Stimulated activated CD8-positive, alpha-beta memory T cell treated with anti-CD3 and anti-CD28 coated beads, Interleukin-4, amount 100 ng/mL, for 4 hours (primary cell): Measurements from ENCODE around the gene TTC16.

Source experiments
- DNase-seq, 2 donors: peaks; one replicate each; pipeline ENCODE4 v3.0.0-alpha.2; 2020; ENCODE audit warnings: low read depth in 2 of 2, low spot score in 1 of 2

TTC16 gene, protein sequence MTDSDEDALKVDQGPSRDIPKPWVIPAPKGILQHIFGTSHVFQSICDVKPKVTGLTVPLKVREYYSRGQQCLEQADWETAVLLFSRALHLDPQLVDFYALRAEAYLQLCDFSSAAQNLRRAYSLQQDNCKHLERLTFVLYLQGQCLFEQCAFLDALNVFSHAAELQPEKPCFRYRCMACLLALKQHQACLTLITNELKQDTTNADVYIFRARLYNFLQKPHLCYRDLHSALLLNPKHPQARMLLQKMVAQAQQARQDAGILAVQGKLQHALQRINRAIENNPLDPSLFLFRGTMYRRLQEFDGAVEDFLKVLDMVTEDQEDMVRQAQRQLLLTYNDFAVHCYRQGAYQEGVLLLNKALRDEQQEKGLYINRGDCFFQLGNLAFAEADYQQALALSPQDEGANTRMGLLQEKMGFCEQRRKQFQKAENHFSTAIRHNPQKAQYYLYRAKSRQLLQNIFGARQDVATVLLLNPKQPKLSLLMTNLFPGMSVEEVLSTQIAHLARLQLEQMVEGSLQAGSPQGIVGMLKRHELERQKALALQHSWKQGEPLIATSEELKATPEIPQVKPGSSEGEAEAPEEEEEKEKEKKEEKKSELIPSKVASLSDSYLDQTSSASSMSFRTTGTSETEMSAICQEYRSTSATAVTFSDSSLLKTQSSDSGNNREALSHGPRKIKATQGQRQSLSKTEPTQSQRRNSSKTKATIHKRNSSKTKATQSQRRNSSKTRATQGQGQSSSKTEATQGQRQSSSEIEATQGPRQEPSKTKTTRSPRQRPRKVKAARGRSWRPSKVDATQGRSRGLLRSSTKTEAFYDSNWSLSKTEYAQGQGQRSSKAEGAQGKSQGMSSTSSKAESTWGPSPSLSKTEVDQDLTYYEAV

DNA sequence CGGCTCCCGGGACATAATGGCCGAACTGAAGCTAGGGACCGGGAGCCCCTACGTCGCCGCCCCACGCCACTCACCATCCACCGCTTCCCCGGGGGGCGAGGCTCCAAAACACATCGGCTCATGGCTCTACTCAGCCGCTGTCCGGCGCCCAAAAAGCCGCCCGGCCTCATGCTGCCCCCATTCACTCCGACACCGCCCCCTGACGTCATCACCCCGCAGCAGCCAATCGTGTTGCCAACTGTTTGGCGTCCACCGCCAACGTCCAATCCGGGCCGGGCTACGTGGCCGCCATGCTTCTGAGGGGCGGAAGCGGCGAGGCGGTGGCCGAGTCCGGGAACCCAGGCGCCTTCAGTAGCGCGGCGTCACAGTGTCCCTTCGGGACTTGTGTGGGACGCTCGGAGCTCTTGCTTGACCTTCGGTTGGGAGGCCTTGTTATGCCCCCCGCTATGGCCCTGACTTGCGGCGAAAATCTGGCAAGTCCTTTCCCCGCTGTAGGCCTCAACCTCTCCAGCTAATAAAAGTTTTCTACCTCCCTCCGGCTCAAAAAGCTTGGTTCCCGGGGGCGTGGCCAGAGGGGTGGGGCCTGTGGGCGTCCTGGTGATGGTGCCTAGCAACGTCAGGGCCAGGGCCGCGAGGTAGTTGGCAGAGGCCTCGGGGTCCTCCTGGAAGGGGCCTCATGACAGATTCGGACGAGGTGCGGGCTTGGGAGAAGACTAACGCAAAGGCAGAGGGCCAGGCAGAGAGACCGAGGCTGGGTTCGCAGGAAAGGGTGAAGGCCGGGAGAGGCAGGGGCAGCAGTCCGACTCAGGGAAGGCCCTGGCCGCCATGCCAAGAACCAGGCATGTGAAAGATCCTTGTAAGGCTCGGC lies at the start of gene TTC16, which contains the start of gene PTRH1:
Gene TTC16, plus strand, starts transcription at position 610 of the 868 bp plus-strand sequence. Its CDS starts 67 bp downstream, at position 677.
Gene PTRH1, minus strand, starts transcription at position 194 of the 868 bp plus-strand sequence. Its CDS starts 24 bp downstream, at position 170.
- DNase-seq: peak; percentile 95 to 96

DNA sequence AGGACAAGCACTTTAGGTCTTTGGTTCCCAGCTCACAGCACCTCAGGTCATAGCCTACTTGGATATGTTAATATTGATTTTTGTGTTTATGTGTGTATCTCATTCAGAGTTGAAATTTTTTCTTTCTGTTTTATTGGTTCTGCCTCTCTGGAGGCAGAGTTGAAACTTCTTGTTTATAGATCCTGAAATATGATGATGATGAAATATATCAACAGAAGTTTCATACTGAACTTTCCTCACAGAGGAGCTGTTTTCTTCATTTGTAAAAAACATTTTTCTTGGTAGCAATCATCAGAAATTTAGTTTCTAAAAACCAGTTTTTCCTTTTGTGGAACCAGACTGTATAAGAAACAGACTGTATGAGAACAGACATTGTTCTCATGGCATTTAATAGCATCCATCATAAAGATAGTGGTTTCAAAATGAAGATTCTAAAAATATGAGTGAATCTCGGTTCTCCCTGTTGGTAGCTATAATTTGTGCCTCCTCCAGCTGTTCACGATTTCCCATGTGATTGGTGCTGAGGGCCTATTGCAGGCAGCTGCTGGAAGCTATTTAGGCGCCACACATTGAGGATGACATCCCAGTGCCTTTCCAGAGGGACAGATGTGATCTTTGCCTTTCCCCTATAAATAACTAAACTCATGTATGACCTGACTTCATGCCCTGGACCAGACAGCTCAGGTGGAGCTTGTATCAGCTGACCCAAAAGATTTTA lies 48.6 kb upstream of the TTC16 start:
- DNase-seq: no peak

DNA sequence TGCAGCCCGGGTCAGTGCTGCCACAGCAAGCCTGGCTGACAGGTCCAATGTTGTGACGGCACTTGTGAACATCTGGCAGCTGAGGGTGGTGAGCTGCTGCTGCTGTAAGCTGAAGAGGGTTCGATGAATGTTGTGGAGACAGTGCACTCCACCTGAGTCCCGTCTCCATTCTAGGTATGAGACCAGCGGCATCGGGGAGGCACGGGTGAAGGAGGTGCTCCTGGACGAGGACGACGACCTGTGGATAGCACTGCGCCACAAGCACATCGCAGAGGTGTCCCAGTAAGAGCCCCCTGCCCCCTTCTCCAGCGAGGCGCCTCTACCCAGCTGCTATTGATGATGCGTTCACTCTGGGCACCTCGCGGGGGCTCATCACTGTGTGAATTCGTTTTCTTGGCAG lies 48.0 kb upstream of the TTC16 start:
- DNase-seq: no peak

DNA sequence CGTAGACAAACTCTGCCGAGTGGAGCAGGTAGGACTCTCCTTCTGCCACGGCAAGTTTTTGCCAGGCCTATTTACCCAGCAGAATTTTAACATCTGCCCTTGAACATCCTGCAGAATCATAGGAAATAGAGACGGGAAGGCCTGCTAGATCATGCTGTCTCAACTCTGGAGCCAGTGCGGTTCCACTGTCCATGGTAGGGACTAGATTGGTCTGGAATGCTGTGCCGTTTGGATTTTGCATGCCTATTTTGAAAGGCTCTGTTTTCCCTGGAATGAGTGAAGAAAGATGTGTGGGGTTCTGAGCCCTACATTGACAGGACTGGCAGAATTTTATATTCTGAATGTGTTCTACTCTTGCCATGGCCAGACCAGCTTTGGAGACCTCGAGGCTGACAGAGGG lies 42.6 kb upstream of the TTC16 start:
- no peak for DNase-seq

DNA sequence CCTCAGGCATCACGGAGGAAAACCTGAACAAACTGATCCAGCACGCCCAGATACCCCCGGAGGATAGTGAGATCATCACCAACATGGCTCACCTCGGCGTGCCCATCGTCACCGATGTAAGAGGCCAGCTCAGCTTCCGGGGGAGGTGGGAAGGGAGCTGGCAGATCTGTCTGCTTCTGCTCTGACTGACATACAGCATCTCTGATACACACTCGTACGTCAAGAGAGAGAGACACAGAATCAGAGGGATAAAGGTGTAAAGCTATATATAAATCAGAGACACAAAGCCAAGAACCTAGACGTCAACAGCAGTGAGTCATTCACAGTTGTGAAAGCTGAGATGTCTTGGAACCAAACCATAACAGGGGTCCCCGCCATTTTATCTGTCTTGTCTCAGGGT lies 39.2 kb upstream of the TTC16 start:
- no peak for DNase-seq

DNA sequence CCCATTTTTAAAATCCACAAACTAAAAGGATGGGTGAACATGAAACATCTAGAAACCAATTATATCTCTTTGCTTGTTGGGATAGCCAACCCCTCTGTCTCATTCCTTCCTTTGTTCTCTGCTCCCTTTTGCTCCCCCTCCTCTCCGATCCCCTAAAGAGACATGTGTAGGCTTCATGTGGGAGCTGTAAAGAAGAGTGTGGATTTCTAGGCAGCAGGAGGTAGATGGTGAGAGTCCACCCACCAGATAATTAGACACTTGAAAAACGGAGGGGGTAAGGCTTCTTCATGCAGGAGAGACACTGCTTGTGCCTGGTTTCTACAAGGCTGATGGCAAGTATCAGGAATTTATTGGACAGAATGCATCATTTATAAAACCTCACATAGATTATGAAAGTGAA lies 36.4 kb upstream of the TTC16 start:
- no peak for DNase-seq

DNA sequence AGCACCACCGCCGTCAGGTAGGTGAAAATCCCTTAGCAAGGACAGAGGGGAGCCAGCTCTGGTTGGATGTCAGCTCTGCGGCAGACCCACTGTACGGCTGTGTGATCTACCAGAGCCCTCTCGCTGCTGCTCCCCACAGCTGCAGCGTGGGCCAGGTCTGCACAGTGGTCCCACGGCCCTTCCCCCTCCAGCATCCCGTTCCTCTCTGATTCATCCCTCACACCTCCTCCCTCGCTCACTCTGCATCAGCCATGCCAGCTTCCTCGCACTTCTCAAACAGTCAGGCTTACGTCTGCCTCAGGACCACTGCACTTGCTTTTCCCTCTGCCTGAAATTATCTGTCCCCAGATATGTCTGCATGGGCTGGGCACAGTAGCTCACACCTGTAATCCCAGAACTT lies 35.7 kb upstream of the TTC16 start:
- no peak for DNase-seq

DNA sequence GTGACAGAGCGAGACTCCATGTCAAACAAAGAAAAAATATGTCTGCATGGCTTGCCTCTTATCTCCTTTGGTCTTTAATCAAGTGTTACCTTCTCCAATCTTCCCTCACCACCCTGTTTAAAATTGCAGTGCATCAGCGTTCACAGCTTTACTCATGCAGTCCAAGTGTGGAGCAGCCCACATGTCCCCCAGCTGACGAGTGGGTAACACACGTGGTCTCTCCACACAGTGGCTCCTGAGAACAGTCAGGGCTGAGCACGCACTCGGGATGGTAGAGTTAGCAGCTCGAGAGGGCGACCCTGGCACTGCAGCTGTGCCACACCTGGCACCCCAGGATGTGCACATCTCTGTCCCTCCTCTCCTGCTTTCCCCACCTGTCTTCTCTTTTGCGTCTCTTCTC lies 35.0 kb upstream of the TTC16 start:
- DNase-seq: no peak

DNA sequence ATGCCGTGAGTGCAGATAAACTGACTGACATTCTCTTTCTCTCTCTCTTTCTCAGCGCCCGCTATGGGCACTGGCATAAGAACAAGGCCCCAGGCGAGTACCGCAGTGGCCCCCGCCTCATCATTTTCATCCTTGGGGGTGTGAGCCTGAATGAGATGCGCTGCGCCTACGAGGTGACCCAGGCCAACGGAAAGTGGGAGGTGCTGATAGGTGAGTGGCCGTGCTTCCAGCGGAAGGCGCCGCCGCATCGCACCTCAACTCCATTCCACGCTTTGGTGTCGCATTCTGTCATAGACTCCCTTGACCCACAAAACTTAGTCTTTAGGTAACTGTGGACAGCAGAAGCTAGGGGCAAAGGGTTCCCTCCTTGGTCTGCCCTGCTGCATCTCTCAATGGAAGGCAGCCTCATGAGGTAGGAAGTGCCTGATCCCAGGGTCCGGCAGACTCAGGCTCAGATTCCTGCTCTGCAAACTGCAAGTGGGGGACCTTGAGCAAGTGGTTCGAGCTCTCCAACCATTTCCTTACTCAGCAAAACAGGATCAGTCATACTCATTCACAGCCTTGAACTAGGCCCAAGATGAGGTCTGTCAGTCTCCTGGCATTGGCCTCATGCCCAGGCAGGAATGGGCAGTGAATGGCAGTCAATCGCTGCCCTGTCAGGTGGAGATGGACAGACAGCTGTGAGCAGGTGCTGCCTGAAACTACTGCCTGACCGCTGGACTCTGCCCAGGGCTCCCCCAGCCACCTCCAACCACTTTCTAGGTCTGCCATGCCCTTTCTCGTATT lies 33.3 kb upstream of the TTC16 start:
- DNase-seq: no peak

DNA sequence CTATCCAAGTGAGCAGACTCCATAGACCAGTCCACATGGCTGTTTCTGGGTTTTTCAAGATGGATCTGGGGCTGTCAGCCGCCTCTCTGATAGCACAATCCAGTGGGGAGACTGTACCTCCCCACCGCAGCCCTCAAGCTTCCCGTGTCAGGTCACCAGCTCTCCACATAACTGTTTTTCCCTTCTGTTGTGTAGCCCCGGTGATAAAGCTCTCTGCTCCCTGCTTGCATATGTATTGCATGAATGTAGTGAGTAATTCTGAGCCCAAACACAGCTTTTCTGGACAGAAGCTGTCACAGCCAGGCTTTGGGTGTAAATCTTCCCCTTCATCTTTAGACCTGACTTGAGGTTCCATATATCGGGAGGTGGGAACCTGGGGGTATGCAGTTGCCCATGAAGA lies 32.2 kb upstream of the TTC16 start:
- no peak for DNase-seq

DNA sequence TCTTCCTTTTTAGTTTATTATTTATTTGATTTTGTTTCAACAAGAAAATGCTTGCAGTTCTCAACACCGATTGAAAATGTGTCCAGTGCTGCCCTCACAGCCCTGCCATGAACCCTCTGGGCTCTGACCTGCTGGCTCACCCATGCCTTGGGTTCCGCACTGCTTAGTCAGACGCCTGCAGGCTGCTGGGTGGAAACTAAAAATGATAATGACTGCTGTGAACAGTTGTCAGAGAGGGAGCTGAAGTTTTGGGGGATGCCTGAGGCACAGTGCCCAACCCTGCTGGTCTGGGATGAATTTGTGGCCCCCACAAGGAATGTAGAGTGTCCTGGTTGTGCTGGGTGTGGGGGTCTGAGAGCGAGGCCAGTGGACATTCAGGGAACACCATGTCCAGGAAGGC lies 31.3 kb upstream of the TTC16 start:
- DNase-seq: no peak

DNA sequence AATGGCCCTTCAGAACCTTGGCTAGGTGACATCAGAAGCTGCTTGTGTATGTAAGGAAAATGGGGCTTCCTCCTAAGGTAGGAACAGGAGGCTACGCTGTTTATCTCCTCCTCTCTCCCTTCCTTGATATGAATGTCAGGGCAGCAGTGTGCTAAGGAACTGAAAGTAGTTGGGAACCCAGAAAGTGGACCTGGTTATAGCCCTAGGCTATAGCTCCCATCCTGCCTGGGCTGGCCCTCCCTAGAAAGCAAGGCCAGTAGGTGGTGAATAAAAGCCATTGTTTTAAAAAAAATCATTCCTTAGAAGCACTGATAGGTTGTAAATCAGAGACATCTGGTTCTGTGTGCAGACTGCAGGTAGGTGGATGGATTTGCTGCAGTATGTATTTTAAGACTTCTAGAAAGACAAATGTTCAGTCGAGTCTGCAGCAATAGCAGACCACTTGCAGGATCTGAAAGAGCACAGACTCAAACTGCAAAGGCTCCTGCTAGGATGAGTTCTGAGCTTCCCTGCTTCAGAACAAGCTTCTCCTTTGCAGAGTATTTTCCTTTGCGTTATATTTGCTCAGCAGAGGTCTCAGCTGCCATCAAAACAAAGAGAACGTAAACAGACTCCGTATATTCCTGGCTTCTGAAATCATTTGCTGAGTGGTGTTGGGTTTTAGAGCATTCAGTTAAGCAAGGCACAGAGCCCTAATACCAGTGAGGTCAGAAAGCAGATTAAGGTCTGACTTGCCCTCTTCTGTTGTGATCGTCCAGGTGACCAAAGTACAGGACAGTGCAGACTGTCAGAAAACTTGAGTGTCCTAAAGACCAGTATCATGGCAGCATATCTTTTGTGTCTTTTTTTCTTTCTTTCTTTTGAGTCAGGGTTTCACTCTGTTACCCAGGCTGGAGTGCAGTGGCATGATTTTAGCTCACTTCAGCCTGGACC lies 29.2 kb upstream of the TTC16 start:
- no peak for DNase-seq

DNA sequence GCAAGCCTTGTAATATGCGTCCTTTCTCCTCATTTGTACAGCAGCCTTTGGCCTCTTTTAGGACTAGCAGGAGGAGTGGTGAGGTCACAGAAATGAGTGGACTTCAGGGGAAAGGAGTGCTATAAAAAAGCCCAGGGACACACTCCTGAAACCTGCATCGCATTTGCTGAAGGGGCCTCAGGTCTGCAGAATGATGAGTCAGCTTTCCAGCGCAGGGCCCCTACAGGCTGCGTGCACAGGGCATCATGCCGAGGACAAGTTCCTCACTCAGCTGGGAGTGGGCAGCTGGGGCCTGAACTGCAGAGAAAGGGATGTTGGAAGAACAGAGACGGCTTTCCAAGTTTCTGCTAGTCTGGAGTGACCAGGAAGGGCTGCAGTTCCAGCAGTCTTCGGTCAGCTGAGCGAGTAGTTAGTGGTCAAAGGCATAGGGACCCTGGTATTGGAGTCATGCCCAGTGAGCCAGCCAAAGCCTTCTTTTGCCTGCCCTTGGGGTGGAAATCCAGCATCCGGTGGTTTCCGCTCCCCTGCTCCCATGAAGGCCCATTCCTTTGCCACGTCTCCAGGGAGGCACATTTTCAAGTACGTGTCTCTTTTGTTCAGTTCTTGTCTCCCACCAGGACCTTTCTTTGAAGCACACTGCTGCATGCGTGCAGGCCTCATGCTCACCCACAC lies 26.4 kb upstream of the TTC16 start:
- no peak for DNase-seq

DNA sequence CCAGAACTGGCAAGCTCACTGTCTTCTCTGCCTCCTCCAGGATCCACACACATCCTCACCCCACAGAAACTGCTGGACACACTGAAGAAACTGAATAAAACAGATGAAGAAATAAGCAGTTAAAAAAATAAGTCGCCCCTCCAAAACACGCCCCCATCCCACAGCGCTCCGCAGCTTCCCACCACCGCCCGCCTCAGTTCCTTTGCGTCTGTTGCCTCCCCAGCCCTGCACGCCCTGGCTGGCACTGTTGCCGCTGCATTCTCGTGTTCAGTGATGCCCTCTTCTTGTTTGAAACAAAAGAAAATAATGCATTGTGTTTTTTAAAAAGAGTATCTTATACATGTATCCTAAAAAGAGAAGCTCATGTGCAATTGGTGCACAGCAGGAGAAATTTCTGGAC lies 25.1 kb upstream of the TTC16 start:
- DNase-seq: no peak

DNA sequence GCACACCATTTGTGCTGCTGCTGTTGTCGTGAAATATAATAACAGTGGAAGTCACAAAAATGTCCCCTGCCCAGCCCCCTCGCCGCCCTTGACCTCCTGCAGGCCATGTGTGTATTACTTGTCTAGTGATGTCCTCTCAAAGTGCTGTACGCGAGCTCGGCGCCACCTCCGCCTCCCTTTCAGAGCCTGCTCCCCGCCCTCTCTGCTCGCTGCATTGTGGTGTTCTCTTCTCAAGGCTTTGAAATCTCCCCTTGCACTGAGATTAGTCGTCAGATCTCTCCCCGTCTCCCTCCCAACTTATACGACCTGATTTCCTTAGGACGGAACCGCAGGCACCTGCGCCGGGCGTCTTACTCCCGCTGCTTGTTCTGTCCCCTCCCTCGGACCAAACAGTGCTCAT lies 23.8 kb upstream of the TTC16 start:
- DNase-seq: no peak

DNA sequence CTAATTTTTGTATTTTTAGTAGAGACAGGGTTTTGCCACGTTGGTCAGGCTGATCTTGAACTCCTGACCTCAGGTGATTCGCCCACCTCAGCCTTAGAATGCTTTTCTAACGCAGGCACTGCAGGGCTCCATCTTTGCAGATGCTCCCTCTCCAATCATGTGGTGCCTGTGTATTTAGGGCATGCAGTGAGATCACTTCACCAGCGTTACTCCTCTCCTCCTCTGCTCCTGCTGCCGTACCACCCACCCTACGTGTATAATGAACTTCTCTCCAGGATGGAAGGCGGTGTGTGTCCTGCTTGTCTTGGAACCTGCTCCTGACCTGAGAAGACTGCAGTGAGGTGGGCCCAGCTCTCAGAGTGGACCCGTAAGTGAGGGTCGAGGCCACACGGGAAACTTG lies 22.7 kb upstream of the TTC16 start:
- no peak for DNase-seq

DNA sequence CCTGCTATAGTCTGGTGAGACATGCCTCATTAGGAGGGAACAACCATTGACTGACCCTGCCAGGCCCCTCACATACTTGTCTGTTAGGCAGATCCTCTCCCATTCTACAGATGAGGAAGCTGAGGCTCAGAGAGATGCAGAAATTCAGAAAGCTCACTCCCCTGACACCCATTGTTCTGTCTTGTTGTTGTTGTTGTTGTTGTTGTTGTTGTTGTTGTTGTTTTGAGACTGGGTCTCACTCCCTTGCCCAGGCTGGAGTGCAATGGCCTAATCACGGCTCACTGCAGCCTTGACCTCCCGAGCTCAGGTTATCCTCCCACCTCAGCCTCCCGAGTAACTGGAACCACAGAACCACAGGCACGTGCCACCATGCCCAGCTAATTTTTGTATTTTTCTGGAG lies 22.2 kb upstream of the TTC16 start:
- DNase-seq: no peak
